B cell (primary cell): ENCODE measurements around the gene PBXIP1.

Experiments used
- EZH2 ChIP-seq: IDR thresholded peaks from 2 replicates; pipeline ENCODE4 v1.6.1; 2012; ENCODE audit warnings: borderline replicate concordance, low read depth, mild to moderate bottlenecking, moderate library complexity, low read length; ENCODE audit not compliant: insufficient read depth, poor library complexity, severe bottlenecking
- TF ChIP-seq, protein P1 (sequence below): fragments of 200-600 bp; IDR thresholded peaks from one replicate; pipeline ENCODE4 v1.8.0; 2022; ENCODE audit warnings: antibody characterized with exemption, mild to moderate bottlenecking

DNA sequence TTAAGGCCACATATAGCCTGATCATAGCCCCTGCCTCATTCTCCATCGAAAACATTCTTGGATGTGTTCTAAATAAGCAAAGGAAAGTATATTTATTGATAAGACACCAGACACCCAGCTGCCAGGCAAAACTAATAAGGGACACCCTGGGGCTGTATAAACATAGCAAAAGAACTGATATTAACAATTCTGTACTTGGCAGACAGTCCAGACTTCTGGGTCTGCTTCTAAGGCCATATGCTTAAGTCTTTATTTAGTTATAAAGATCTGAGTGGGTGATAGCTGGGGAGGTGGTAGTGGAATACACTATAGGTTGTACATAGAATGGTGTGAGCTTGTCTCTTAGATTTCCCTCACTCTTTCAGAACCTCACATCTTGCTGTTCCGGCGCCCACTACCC lies 22.5 kb upstream of the PBXIP1 start:
- TF ChIP-seq, protein P1, sequence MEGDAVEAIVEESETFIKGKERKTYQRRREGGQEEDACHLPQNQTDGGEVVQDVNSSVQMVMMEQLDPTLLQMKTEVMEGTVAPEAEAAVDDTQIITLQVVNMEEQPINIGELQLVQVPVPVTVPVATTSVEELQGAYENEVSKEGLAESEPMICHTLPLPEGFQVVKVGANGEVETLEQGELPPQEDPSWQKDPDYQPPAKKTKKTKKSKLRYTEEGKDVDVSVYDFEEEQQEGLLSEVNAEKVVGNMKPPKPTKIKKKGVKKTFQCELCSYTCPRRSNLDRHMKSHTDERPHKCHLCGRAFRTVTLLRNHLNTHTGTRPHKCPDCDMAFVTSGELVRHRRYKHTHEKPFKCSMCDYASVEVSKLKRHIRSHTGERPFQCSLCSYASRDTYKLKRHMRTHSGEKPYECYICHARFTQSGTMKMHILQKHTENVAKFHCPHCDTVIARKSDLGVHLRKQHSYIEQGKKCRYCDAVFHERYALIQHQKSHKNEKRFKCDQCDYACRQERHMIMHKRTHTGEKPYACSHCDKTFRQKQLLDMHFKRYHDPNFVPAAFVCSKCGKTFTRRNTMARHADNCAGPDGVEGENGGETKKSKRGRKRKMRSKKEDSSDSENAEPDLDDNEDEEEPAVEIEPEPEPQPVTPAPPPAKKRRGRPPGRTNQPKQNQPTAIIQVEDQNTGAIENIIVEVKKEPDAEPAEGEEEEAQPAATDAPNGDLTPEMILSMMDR: no peak
- TF ChIP-seq EZH2: no peak
